PC-3 (cell line): ENCODE measurements around the gene RABL3. TPM values are rescaled to one million over a fixed set of nuclear protein-coding genes. Genes with fewer than 3 reads are reported as not detected.

Source experiments
- ATAC-seq: fragments of 200-7000 bp; cut with Tn5 transposase; 2 replicates; pipeline ENCODE4 v1.9.1; 2020; ENCODE audit warnings: mild to moderate bottlenecking, moderate library complexity
- BruUV-seq: library from RNA; stranded (reverse); fragments of 400-500 nt; replicated peaks from 2 replicates; lab custom pipeline; 2021; lab: Mats Ljungman, UMichigan
- CTCF ChIA-PET: fragments of 300-600 bp; sonication (Branson Sonifier 250); formaldehyde crosslinking; loops from one replicate; lab custom pipeline; 2022; ENCODE audit warnings: antibody characterized with exemption; lab: Charles Lee
- POLR2A ChIA-PET: fragments of 300-600 bp; sonication (Branson Sonifier 250); formaldehyde crosslinking; loops from one replicate; lab custom pipeline; 2022; ENCODE audit warnings: antibody characterized with exemption; ENCODE audit not compliant: unreplicated experiment; lab: Charles Lee
- DNase-seq: peaks from one replicate; pipeline ENCODE4 v3.0.0-alpha.2; 2015
- H2AFZ ChIP-seq: fragments of 300-600 bp; sonication (generic); 2 replicates; pipeline ENCODE4 v1.6.0; 2016; ENCODE audit warnings: antibody characterized with exemption, low read length
- H3F3A ChIP-seq: fragments of 300-600 bp; sonication (generic); one replicate; pipeline ENCODE4 v1.6.0; 2017; ENCODE audit warnings: antibody characterized with exemption, low read length, control low read depth, mild to moderate bottlenecking; ENCODE audit not compliant: unreplicated experiment
- H3K27ac ChIP-seq: fragments of 300-600 bp; sonication (generic); 2 replicates; pipeline ENCODE4 v1.5.1; 2016; ENCODE audit warnings: mild to moderate bottlenecking, low read length
- H3K27me3 ChIP-seq: fragments of 300-600 bp; sonication (generic); 2 replicates; pipeline ENCODE4 v1.6.1; 2016; ENCODE audit warnings: low read length, mixed read lengths
- H3K36me3 ChIP-seq: fragments of 300-600 bp; sonication (generic); 2 replicates; pipeline ENCODE4 v1.6.1; 2016; ENCODE audit warnings: low read depth, mixed run types, low read length, mixed read lengths
- H3K4me1 ChIP-seq: fragments of 300-600 bp; sonication (generic); 2 replicates; pipeline ENCODE4 v1.5.1; 2016; ENCODE audit warnings: low read length; ENCODE audit not compliant: insufficient read depth
- H3K4me2 ChIP-seq: fragments of 300-600 bp; sonication (generic); 2 replicates; pipeline ENCODE4 v1.6.0; 2016; ENCODE audit warnings: low read length
- H3K4me3 ChIP-seq: fragments of 300-600 bp; sonication (generic); 2 replicates; pipeline ENCODE4 v1.5.1; 2016; ENCODE audit warnings: mild to moderate bottlenecking, low read length, mixed read lengths
- H3K79me2 ChIP-seq: fragments of 300-600 bp; sonication (generic); 2 replicates; pipeline ENCODE4 v1.6.1; 2017; ENCODE audit warnings: low read length, mixed read lengths
- H3K9ac ChIP-seq: fragments of 300-600 bp; sonication (generic); 2 replicates; pipeline ENCODE4 v1.6.0; 2016; ENCODE audit warnings: mild to moderate bottlenecking, low read length
- H3K9me2 ChIP-seq: fragments of 300-600 bp; sonication (generic); replicated peaks from 2 replicates; pipeline ENCODE4 v1.6.1; 2016; ENCODE audit warnings: mixed run types, low read length, mixed read lengths
- H3K9me3 ChIP-seq: fragments of 300-600 bp; sonication (generic); 2 replicates; pipeline ENCODE4 v1.6.1; 2016; ENCODE audit warnings: low read length, mixed read lengths
- H4K20me1 ChIP-seq: fragments of 300-600 bp; sonication (generic); 2 replicates; pipeline ENCODE4 v1.6.1; 2016; ENCODE audit warnings: low read length, mixed read lengths
- CTCF ChIP-seq: fragments of 300-600 bp; sonication (generic); conservative IDR thresholded peaks from 2 replicates; pipeline ENCODE4 v1.5.1; 2017; ENCODE audit warnings: antibody characterized with exemption, low read depth, mild to moderate bottlenecking, low read length
- EZH2 ChIP-seq: fragments of 300-600 bp; sonication (generic); IDR thresholded peaks from one replicate; pipeline ENCODE4 v1.6.1; 2017; ENCODE audit warnings: antibody characterized with exemption, mild to moderate bottlenecking, low read length; ENCODE audit not compliant: unreplicated experiment
- EZH2phosphoT487 ChIP-seq: fragments of 300-600 bp; sonication (generic); IDR thresholded peaks from 2 replicates; pipeline ENCODE4 v1.6.1; 2018; ENCODE audit warnings: mild to moderate bottlenecking, antibody characterized with exemption, low read length, borderline replicate concordance
- intact Hi-C: fragments of 100-400 bp; cut with micrococcal nuclease; formaldehyde crosslinking; loops from 2 replicates; pipeline ENCODE4 v1.9.0; 2023
- total RNA-seq: library from RNA; depleted of rRNA; stranded (reverse); fragments of >200 nt; gene quantifications from 2 replicates; pipeline ENCODE4 v1.2.3, GENCODE V29; 2014

The RABL3 gene
- total RNA-seq, 1 experiment from 2014 or later: 24.3 TPM

DNA sequence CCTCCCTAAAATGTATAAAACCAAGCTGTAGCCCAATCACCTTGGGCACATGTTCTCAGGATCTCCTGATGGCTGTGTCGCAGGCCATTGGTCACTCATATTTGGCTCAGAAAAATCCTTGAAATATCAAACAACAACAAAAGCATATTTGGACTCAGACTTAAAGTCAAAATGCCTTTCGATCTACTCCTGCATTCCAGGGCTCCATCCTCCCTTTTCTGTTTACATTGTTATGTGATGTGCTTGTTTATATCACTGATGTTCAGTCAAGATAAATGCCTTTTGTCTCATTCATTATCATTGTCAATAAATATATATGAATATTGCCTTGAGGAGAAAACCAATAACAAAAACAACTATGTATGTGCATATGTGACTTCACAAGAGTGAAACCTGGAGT, 92.0 kb downstream of the RABL3 start:
- no peaks in the 10 kb centered on the region for H3F3A ChIP-seq
- TF ChIP-seq CTCF: no peak
- no peak for TF ChIP-seq EZH2
- TF ChIP-seq EZH2phosphoT487: no peak
- intact Hi-C loops: no loop called here
- H3K9me3 ChIP-seq: no peaks in the 10 kb centered on the region
- no peak overlapping the region for H3K9ac ChIP-seq
- no peak overlapping the region for H2AFZ ChIP-seq
- no peaks in the 10 kb centered on the region for H4K20me1 ChIP-seq
- BruUV-seq: no TSS peak
- POLR2A ChIA-PET: no interaction called here
- no peaks in the 10 kb centered on the region for H3K36me3 ChIP-seq
- H3K4me3 ChIP-seq: no peak overlapping the region
- H3K9me2 ChIP-seq: no peaks in the 10 kb centered on the region
- no peak overlapping the region for H3K27ac ChIP-seq
- no peak overlapping the region for H3K4me2 ChIP-seq
- no peak for DNase-seq
- ATAC-seq: no peak
- CTCF ChIA-PET: no interaction called here
- H3K27me3 ChIP-seq: no peaks in the 10 kb centered on the region
- no peaks in the 10 kb centered on the region for H3K79me2 ChIP-seq
- no peaks in the 10 kb centered on the region for H3K4me1 ChIP-seq

DNA sequence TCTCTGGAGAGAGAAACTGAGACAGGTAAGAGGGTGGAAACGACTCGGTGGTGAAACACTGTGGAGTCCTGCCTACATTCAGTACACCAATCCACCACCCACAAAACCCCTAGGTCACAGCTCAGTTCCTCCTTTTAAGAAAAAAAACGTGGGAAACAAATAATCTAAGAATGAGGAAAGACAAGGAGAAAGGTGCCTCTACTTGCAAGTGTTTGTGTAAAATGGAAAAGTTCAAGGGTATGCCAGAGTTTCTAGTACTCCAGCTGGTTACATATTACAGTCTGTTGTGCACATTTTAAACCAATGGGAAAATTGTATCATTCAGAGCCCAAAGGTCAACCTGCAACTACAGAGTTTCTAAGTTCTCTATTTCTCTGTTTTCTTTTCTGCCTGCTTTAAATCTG, 92.5 kb downstream of the RABL3 start:
- H3K9ac ChIP-seq: no peak overlapping the region
- H2AFZ ChIP-seq: no peak overlapping the region
- no peaks in the 10 kb centered on the region for H3K9me2 ChIP-seq
- no peaks in the 10 kb centered on the region for H3K4me1 ChIP-seq
- ChIA-PET CTCF (no interaction called here), POLR2A (no interaction called here)
- no peaks in the 10 kb centered on the region for H3K36me3 ChIP-seq
- intact Hi-C loops: no loop called here
- no peak for ATAC-seq
- DNase-seq: no peak
- no peaks in the 10 kb centered on the region for H3K79me2 ChIP-seq
- H3K9me3 ChIP-seq: no peaks in the 10 kb centered on the region
- H4K20me1 ChIP-seq: no peaks in the 10 kb centered on the region
- H3K27ac ChIP-seq: no peak overlapping the region
- H3K27me3 ChIP-seq: no peaks in the 10 kb centered on the region
- TF ChIP-seq EZH2: no peak
- TF ChIP-seq EZH2phosphoT487: no peak
- no peak for TF ChIP-seq CTCF
- H3F3A ChIP-seq: no peaks in the 10 kb centered on the region
- H3K4me2 ChIP-seq: no peak overlapping the region
- no TSS peak for BruUV-seq
- H3K4me3 ChIP-seq: no peak overlapping the region

GRCh38 chr3:120648290-120648689, 94.0 kb downstream of the RABL3 start:
- H3F3A ChIP-seq: no peaks in the 10 kb centered on the region
- intact Hi-C loops: no loop called here
- CTCF ChIA-PET: no interaction called here
- POLR2A ChIA-PET: no interaction called here
- no peaks in the 10 kb centered on the region for H3K36me3 ChIP-seq
- H3K9me2 ChIP-seq: 0 out of 2 replicates have a peak, but pooled peaks cover 3% of the 10 kb centered on the region
- H3K9ac ChIP-seq: no peak overlapping the region
- H4K20me1 ChIP-seq: no peaks in the 10 kb centered on the region
- no peaks in the 10 kb centered on the region for H3K4me1 ChIP-seq
- no TSS peak for BruUV-seq
- H3K9me3 ChIP-seq: no peaks in the 10 kb centered on the region
- ATAC-seq (no peak), DNase-seq (no peak)
- no peak overlapping the region for H3K4me3 ChIP-seq
- no peak overlapping the region for H3K27ac ChIP-seq
- H3K79me2 ChIP-seq: no peaks in the 10 kb centered on the region
- no peak overlapping the region for H3K4me2 ChIP-seq
- no peaks in the 10 kb centered on the region for H3K27me3 ChIP-seq
- no peak overlapping the region for H2AFZ ChIP-seq
- no peak for TF ChIP-seq CTCF
- no peak for TF ChIP-seq EZH2
- TF ChIP-seq EZH2phosphoT487: no peak
